Breast epithelium (tissue), 3 donors: ENCODE results near the gene NDUFB11.

Source experiments
- POLR2AphosphoS5 ChIP-seq, 3 donors: sonication (generic); formaldehyde crosslinking; IDR thresholded peaks; one replicate each; pipeline ENCODE4 v1.6.1; 2017; ENCODE audit warnings: antibody characterized with exemption in 3 of 3
- TF ChIP-seq, protein P1 (sequence below), 3 donors: fragments of 450-650 bp; IDR thresholded peaks; one replicate each; pipeline ENCODE4 v1.5.1; 2016 to 2017; ENCODE audit warnings: antibody characterized with exemption in 3 of 3, mild to moderate bottlenecking in 3 of 3, moderate library complexity in 3 of 3

DNA sequence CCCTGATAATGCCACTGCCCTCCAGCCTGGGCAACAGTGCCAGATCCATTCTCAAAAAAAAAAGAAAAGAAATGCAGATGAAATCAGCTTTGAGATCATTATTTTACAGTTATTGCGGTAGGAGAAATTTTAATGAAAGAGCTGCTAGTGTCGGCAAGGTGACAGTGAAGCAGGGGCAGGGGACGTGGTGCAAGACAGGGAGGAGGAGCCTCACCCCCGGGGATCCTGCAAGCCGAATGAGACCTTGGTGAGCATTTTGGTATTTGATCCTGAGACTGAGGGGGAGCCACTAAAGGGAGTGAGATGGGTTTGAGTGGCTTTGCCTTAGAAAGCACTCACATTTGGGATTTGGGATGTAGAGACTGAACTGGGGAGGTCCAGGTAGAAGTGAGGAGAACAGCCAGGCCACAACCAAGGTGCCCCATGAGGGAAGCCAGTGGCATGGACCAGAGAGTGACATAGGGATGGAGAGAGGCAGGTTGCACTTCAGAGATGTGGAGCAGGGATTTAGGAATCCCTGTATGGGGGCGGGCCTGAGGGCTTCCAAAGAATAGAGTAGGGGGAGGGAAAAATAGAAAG lies 24.1 kb upstream of the NDUFB11 start:
- TF ChIP-seq, protein P1, sequence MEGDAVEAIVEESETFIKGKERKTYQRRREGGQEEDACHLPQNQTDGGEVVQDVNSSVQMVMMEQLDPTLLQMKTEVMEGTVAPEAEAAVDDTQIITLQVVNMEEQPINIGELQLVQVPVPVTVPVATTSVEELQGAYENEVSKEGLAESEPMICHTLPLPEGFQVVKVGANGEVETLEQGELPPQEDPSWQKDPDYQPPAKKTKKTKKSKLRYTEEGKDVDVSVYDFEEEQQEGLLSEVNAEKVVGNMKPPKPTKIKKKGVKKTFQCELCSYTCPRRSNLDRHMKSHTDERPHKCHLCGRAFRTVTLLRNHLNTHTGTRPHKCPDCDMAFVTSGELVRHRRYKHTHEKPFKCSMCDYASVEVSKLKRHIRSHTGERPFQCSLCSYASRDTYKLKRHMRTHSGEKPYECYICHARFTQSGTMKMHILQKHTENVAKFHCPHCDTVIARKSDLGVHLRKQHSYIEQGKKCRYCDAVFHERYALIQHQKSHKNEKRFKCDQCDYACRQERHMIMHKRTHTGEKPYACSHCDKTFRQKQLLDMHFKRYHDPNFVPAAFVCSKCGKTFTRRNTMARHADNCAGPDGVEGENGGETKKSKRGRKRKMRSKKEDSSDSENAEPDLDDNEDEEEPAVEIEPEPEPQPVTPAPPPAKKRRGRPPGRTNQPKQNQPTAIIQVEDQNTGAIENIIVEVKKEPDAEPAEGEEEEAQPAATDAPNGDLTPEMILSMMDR (IDR thresholded peaks at IDR 0.05) = no peak
- TF ChIP-seq POLR2AphosphoS5 (IDR thresholded peaks at IDR 0.05) = no peak
